Measurements from ENCODE around the gene RER1.

The RER1 gene

DNA sequence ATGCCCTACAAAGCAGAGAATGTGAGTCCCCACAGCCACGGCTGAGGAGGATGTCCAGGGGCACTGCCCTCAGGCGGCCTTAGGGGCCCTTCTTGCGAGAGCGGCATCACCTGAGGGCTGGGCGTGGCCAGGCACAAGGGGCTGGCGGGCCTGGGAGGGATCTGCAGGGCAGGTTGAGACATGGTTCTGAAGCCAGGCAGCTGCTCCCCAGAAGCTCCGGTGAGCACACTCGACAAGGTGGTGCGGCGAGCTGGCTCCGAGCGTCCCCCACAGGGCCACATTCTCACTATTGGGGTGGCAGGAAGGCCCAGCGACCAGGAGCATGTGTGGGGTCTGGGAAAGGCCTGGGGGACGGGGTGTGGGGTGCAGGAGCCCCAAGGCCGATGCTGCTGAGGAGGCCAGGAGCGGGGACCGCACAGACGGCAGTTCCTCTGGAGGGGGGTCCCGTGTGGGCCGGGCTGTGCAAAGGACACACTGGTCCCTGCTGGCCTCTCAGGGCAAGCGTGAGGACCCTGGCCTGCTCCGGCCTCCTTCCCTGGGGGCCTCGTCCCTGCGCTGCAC lies 47.4 kb upstream of the RER1 start:
- Histone ChIP-seq H3K27me3 (replicated peaks; ENCODE audit: insufficient read depth, low read length) (peaks cover 94% of the 10 kb centered on the region), H3K4me1 (ENCODE audit: low read length) (no peaks in the 10 kb centered on the region), H4K20me1 (ENCODE audit: insufficient read depth, low read length) (no peaks in the 10 kb centered on the region), H3K9ac (ENCODE audit: low read length) (no peak overlapping the region), H3F3A (ENCODE audit: insufficient read depth, low read length) (no peaks in the 10 kb centered on the region), H3K36me3 (replicated peaks; ENCODE audit: insufficient read depth, low read length) (no peaks in the 10 kb centered on the region), H3K4me3 (ENCODE audit: low read length) (no peak overlapping the region), H3K79me2 (ENCODE audit: low read length) (no peaks in the 10 kb centered on the region), H3K9me2 (replicated peaks; ENCODE audit: insufficient read depth, low read length) (no peaks in the 10 kb centered on the region), H3K9me3 (replicated peaks; ENCODE audit: insufficient read depth, low read length) (no peaks in the 10 kb centered on the region), H3K27ac (ENCODE audit: low read length) (no peak overlapping the region), H3K4me2 (ENCODE audit: low read depth, low read length) (no peak overlapping the region), H2AFZ (ENCODE audit: low read length) (no peak overlapping the region)
- no peak for DNase-seq
- TF ChIP-seq, protein P1, sequence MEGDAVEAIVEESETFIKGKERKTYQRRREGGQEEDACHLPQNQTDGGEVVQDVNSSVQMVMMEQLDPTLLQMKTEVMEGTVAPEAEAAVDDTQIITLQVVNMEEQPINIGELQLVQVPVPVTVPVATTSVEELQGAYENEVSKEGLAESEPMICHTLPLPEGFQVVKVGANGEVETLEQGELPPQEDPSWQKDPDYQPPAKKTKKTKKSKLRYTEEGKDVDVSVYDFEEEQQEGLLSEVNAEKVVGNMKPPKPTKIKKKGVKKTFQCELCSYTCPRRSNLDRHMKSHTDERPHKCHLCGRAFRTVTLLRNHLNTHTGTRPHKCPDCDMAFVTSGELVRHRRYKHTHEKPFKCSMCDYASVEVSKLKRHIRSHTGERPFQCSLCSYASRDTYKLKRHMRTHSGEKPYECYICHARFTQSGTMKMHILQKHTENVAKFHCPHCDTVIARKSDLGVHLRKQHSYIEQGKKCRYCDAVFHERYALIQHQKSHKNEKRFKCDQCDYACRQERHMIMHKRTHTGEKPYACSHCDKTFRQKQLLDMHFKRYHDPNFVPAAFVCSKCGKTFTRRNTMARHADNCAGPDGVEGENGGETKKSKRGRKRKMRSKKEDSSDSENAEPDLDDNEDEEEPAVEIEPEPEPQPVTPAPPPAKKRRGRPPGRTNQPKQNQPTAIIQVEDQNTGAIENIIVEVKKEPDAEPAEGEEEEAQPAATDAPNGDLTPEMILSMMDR (IDR thresholded peaks at IDR 0.05; ENCODE audit: low read length) = no peak
- TF ChIP-seq EZH2 (optimal IDR thresholded peaks at IDR 0.05; ENCODE audit: low read depth, low read length) (no peak), EZH2phosphoT487 (IDR thresholded peaks at IDR 0.05; ENCODE audit: low read length) (no peak)

GRCh38 chr1:2344744-2345296 lies 46.8 kb upstream of the RER1 start:
- Histone ChIP-seq H3F3A (ENCODE audit: insufficient read depth, low read length) (no peaks in the 10 kb centered on the region), H3K79me2 (ENCODE audit: low read length) (no peaks in the 10 kb centered on the region), H3K27me3 (replicated peaks; ENCODE audit: insufficient read depth, low read length) (peaks cover 94% of the 10 kb centered on the region), H3K4me3 (ENCODE audit: low read length) (no peak overlapping the region), H3K27ac (ENCODE audit: low read length) (no peak overlapping the region), H3K9ac (ENCODE audit: low read length) (no peak overlapping the region), H3K9me3 (replicated peaks; ENCODE audit: insufficient read depth, low read length) (no peaks in the 10 kb centered on the region), H2AFZ (ENCODE audit: low read length) (no peak overlapping the region), H4K20me1 (ENCODE audit: insufficient read depth, low read length) (no peaks in the 10 kb centered on the region), H3K4me1 (ENCODE audit: low read length) (no peaks in the 10 kb centered on the region), H3K36me3 (replicated peaks; ENCODE audit: insufficient read depth, low read length) (no peaks in the 10 kb centered on the region), H3K9me2 (replicated peaks; ENCODE audit: insufficient read depth, low read length) (no peaks in the 10 kb centered on the region), H3K4me2 (ENCODE audit: low read depth, low read length) (no peak overlapping the region)
- no peak for DNase-seq
- TF ChIP-seq, protein P1 (IDR thresholded peaks at IDR 0.05; ENCODE audit: low read length) = no peak
- TF ChIP-seq EZH2 (optimal IDR thresholded peaks at IDR 0.05; ENCODE audit: low read depth, low read length) (no peak), EZH2phosphoT487 (IDR thresholded peaks at IDR 0.05; ENCODE audit: low read length) (no peak)

GRCh38 chr1:2345297-2346075 lies 46.2 kb upstream of the RER1 start:
- no peaks in the 10 kb centered on the region for H3F3A ChIP-seq (ENCODE audit: insufficient read depth, low read length)
- no peak for TF ChIP-seq EZH2 (optimal IDR thresholded peaks at IDR 0.05; ENCODE audit: low read depth, low read length)
- no peak for TF ChIP-seq EZH2phosphoT487 (IDR thresholded peaks at IDR 0.05; ENCODE audit: low read length)
- TF ChIP-seq, protein P1 (IDR thresholded peaks at IDR 0.05; ENCODE audit: low read length) = no peak
- H3K4me2 ChIP-seq (ENCODE audit: low read depth, low read length) = no peak overlapping the region
- no peak overlapping the region for H2AFZ ChIP-seq (ENCODE audit: low read length)
- H3K9me2 ChIP-seq (replicated peaks; ENCODE audit: insufficient read depth, low read length) = no peaks in the 10 kb centered on the region
- no peaks in the 10 kb centered on the region for H3K79me2 ChIP-seq (ENCODE audit: low read length)
- H3K4me3 ChIP-seq (ENCODE audit: low read length) = no peak overlapping the region
- no peak for DNase-seq
- peaks cover 94% of the 10 kb centered on the region for H3K27me3 ChIP-seq (replicated peaks; ENCODE audit: insufficient read depth, low read length)
- H3K27ac ChIP-seq (ENCODE audit: low read length) = no peak overlapping the region
- no peaks in the 10 kb centered on the region for H3K4me1 ChIP-seq (ENCODE audit: low read length)
- no peak overlapping the region for H3K9ac ChIP-seq (ENCODE audit: low read length)
- no peaks in the 10 kb centered on the region for H3K9me3 ChIP-seq (replicated peaks; ENCODE audit: insufficient read depth, low read length)
- no peaks in the 10 kb centered on the region for H3K36me3 ChIP-seq (replicated peaks; ENCODE audit: insufficient read depth, low read length)
- no peaks in the 10 kb centered on the region for H4K20me1 ChIP-seq (ENCODE audit: insufficient read depth, low read length)
